Thyroid gland (tissue), 4 donors: ENCODE data around the gene RABGAP1. TPM values are rescaled to one million over a fixed set of nuclear protein-coding genes. Genes with fewer than 3 reads are reported as not detected.

Source experiments
- DNase-seq, 2 donors: peaks; one replicate each; pipeline ENCODE4 v3.0.0-alpha.2; 2019
- H3K27ac ChIP-seq, 3 donors: fragments of 200-600 bp; sonication (generic); 1 replicate in 2 of 3; 2 replicates in 1 of 3; pipeline ENCODE4 v1.5.1; 2016 to 2019; ENCODE audit warnings: mild to moderate bottlenecking in 1 of 3, moderate library complexity in 1 of 3
- H3K27me3 ChIP-seq: fragments of 200-600 bp; sonication (generic); one replicate; pipeline ENCODE4 v1.5.1; 2019
- H3K36me3 ChIP-seq, 2 donors: fragments of 200-600 bp; sonication (generic); one replicate each; pipeline ENCODE4 v1.5.1; 2016 to 2019
- H3K4me1 ChIP-seq, 2 donors: fragments of 200-600 bp; sonication (generic); one replicate each; pipeline ENCODE4 v1.5.1; 2017 to 2019
- H3K4me3 ChIP-seq, 3 donors: fragments of 200-600 bp; sonication (generic); replicated peaks in 1 of 3; 1 replicate in 2 of 3; 2 replicates in 1 of 3; pipeline ENCODE4 v1.5.1; 2016; ENCODE audit warnings: mild to moderate bottlenecking in 1 of 3
- H3K9me3 ChIP-seq: fragments of 200-600 bp; sonication (generic); one replicate; pipeline ENCODE4 v1.5.1; 2017
- POLR2A ChIP-seq, 2 donors: fragments of 450-650 bp; IDR thresholded peaks; one replicate each; pipeline ENCODE4 v1.6.1; 2017; ENCODE audit warnings: antibody characterized with exemption in 2 of 2, mild to moderate bottlenecking in 2 of 2, moderate library complexity in 1 of 2
- WGBS, 2 donors: methylation state at CpG; one replicate each; pipeline ENCODE4 v1.1.5; 2017; 5-methylcytosine and 5-hydroxymethylcytosine counted together
- intact Hi-C: fragments of 100-400 bp; cut with DNase I; formaldehyde crosslinking; loops from one replicate; pipeline ENCODE4 v1.15.1; 2023
- total RNA-seq, 4 donors: library from RNA; depleted of rRNA; stranded (reverse); fragments of >200 nt; gene quantifications; one replicate each; pipeline ENCODE4 v1.2.3, GENCODE V29; 2016
- TF ChIP-seq, protein P1 (sequence below), 6 experiments: fragments of 200-600 bp in 3 of 6; fragments of 450-650 bp in 3 of 6; sonication (generic) in 3 of 6; IDR thresholded peaks; one replicate each; pipeline ENCODE4 v1.5.1; 2016 to 2019; ENCODE audit warnings: antibody characterized with exemption in 6 of 6, mild to moderate bottlenecking in 2 of 6, inconsistent platforms in 1 of 6, moderate library complexity in 1 of 6

RABGAP1 gene
- total RNA-seq, 4 donors from 2014 or later, result 90.7 to 144 (median 127) TPM

DNA sequence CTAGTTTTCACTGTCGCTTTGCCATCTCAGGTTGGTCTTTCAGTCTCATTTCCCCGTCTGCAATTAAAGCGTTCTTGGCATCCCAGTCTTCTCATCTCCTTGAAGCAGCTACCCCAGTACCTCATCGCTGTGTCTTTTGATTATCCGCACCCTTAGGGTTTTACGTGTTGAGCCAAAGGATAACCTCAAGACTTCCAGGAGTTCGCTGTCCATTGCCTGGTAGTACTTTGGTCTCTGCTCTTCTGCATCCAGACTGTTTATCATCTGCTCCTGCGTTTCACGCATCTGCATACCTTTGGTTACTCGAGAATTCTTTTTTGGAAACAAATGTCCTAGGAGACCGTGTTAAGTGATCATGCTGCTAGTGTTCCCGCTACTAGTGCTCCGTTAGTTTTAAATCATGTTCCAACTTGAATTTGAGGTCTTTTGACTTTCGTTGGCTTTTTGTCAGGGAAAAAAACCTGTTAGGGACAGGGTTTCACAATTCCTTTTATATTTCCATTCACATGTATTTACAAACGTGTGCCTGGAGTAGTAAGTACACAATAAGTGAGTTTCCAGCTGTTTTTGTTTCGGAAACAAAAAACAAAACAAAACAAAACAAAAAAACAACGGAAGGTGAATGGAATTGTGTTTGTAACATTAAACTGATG, 888 bp downstream of the RABGAP1 start:
- Histone ChIP-seq H3K36me3 (peaks cover 0 to 1% of the 10 kb centered on the region in 2 donors), H3K4me1 (peaks cover 15 to 20% of the 10 kb centered on the region in 2 donors), H3K27me3 (no peaks in the 10 kb centered on the region), H3K4me3 (peak overlapping the region; percentile 60 to 74 (median 64)), H3K27ac (peak overlapping the region; percentile 77 to 93 (median 93)), H3K9me3 (no peaks in the 10 kb centered on the region)
- 6 to 7% methylated on average over 17 of the region's 17 CpGs for WGBS, 2 donors
- intact Hi-C loops, result no loop called here
- no peak for DNase-seq
- no peak for TF ChIP-seq POLR2A (IDR thresholded peaks at IDR 0.05)
- TF ChIP-seq, protein P1, sequence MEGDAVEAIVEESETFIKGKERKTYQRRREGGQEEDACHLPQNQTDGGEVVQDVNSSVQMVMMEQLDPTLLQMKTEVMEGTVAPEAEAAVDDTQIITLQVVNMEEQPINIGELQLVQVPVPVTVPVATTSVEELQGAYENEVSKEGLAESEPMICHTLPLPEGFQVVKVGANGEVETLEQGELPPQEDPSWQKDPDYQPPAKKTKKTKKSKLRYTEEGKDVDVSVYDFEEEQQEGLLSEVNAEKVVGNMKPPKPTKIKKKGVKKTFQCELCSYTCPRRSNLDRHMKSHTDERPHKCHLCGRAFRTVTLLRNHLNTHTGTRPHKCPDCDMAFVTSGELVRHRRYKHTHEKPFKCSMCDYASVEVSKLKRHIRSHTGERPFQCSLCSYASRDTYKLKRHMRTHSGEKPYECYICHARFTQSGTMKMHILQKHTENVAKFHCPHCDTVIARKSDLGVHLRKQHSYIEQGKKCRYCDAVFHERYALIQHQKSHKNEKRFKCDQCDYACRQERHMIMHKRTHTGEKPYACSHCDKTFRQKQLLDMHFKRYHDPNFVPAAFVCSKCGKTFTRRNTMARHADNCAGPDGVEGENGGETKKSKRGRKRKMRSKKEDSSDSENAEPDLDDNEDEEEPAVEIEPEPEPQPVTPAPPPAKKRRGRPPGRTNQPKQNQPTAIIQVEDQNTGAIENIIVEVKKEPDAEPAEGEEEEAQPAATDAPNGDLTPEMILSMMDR (IDR thresholded peaks at IDR 0.05), result no peak

DNA sequence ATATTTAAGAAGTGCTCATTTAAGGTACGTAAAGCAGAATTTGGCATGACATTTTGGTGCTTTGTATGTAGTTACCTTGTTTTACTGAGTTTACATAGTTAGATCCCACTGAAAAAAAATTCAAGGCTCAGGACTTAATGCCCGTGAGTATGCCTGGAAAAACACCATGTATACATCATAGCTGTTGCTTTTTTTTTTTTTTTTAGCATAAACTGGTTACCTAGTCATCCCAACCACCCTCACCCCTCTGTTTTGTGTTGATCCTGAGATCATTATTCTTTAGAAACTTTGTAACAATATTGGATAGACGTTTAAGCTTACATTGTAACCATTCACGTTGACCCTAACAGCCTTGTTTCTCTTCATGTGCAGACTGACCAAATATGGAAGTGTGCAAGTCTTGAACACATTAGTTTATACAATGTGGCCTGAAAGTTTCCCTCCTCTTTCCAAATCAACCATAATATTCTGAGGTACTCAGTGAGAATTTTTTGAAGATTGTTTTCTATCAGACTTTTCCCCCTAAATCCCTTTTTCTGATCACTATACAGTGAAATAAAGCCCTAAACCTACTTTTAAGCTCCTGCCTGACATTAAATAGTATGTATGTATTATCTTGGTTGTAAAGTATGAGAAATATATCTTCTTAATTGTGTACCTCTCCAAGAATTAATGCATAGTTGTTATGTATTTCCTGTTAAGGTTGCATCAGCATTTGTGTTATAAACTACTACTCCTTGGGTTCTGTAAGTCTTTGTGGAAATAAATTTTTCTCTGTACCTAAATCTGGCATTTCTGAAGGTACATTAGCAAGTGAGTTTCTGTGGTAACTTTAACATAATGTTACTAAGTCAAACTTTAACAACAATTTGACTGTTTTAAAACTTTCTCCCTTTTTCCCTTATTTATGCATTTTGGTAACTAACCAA, 4.4 kb downstream of the RABGAP1 start:
- TF ChIP-seq, protein P1 (IDR thresholded peaks at IDR 0.05), result no peak
- TF ChIP-seq POLR2A (IDR thresholded peaks at IDR 0.05), result no peak
- H3K4me1 ChIP-seq, result peaks cover 35 to 41% of the 10 kb centered on the region in 2 donors
- intact Hi-C loops, result no loop called here
- no peaks in the 10 kb centered on the region for H3K9me3 ChIP-seq
- no peak overlapping the region for H3K4me3 ChIP-seq
- H3K27ac ChIP-seq, result peak overlapping the region in 1 of 3 donors; percentile 67
- WGBS, 2 donors, result 61 to 68% methylated on average over 4 of the region's 4 CpGs
- H3K36me3 ChIP-seq, result no peaks in the 10 kb centered on the region
- no peaks in the 10 kb centered on the region for H3K27me3 ChIP-seq
- DNase-seq, result no peak

DNA sequence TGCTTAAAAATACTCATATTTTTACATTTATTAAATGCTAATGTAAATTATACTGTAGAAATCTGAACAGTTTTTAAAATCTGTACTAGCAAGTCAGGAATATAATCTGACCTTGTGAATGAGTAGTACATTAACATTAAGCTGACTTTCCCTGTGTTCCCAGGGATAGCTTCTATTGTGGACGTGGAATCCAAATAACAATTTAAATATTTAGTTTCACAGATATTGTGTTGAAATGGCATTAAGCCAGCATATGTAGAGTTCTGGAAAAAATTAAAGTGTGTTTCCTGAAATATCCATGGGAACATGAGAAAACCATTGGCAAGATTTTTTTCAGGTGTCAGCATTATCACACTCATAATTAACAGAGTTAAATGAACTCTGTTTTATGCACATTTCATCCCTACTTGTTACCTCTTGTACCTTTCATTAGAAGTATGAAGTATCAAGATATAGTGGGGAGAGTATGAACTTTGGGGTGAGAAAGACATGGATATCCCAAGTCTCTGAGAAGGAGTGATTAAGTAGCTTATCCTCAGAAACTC, 5.7 kb downstream of the RABGAP1 start:
- WGBS, 2 donors, result 89 to 97% methylated on average over 1 of the region's 1 CpG
- Histone ChIP-seq H3K27ac (peak overlapping the region; percentile 21 to 67 (median 61)), H3K4me1 (peaks cover 47 to 53% of the 10 kb centered on the region in 2 donors), H3K27me3 (no peaks in the 10 kb centered on the region), H3K4me3 (no peak overlapping the region), H3K36me3 (no peaks in the 10 kb centered on the region), H3K9me3 (no peaks in the 10 kb centered on the region)
- no peak for DNase-seq
- intact Hi-C loops, result no loop called here
- TF ChIP-seq, protein P1 (IDR thresholded peaks at IDR 0.05), result no peak
- no peak for TF ChIP-seq POLR2A (IDR thresholded peaks at IDR 0.05)

DNA sequence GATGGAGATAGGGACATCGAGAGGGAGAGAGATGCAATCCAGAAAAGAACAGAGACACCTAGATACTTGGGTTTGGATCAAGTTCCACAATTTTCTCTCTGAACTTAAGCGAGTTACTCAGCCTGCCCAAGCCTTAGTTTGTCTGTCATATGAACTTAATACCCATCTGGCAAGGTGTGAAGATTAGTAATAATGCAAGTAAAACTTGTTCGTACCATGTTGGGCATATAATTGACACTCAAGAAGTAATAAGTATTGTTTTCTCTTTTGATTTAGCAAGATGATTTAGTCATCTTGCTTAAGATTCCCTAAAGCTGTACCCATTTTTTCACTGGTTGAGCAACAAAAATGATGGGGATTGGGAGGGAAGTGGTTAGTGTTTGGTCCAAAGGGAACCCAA, 7.5 kb downstream of the RABGAP1 start:
- H3K27me3 ChIP-seq, result no peaks in the 10 kb centered on the region
- whole genome bisulfite sequencing, 2 donors, result 74 to 85% methylated on average over 3 of the region's 3 CpGs
- no peaks in the 10 kb centered on the region for H3K36me3 ChIP-seq
- DNase-seq, result no peak
- H3K9me3 ChIP-seq, result no peaks in the 10 kb centered on the region
- TF ChIP-seq POLR2A (IDR thresholded peaks at IDR 0.05), result no peak
- TF ChIP-seq, protein P1 (IDR thresholded peaks at IDR 0.05), result no peak
- intact Hi-C loops, result no loop called here
- peaks cover 49 to 65% of the 10 kb centered on the region in 2 donors for H3K4me1 ChIP-seq
- H3K27ac ChIP-seq, result peak overlapping the region; percentile 61 to 78 (median 68)
- peak overlapping the region in 1 of 3 donors; percentile 10 for H3K4me3 ChIP-seq
